ENCODE results near the gene CLEC18C.

The CLEC18C gene

DNA sequence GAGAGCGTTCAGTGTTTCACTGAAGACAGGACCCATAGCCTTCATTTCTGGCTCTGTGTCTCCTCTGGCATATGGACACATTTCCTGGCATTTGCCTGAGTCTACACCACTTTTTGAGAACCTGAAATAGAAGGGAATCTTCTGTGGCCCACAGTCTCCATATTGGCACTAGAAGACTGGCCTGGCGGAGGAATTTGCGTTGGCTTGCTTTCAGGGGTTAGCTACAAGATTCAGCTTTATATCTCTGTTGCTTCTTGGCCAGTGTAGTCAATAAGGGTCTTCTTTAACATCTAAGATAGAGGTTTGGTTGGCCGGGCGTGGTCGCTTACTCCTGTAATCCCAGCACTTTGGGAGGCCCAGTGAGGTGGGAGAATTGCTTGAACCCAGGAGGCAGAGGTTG is 12.8 kb upstream of the CLEC18C start:
- H3F3A ChIP-seq (ENCODE audit: insufficient read depth, low read length), result no peaks in the 10 kb centered on the region
- TF ChIP-seq, protein P1, sequence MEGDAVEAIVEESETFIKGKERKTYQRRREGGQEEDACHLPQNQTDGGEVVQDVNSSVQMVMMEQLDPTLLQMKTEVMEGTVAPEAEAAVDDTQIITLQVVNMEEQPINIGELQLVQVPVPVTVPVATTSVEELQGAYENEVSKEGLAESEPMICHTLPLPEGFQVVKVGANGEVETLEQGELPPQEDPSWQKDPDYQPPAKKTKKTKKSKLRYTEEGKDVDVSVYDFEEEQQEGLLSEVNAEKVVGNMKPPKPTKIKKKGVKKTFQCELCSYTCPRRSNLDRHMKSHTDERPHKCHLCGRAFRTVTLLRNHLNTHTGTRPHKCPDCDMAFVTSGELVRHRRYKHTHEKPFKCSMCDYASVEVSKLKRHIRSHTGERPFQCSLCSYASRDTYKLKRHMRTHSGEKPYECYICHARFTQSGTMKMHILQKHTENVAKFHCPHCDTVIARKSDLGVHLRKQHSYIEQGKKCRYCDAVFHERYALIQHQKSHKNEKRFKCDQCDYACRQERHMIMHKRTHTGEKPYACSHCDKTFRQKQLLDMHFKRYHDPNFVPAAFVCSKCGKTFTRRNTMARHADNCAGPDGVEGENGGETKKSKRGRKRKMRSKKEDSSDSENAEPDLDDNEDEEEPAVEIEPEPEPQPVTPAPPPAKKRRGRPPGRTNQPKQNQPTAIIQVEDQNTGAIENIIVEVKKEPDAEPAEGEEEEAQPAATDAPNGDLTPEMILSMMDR (IDR thresholded peaks at IDR 0.05; ENCODE audit: low read length), result no peak
- TF ChIP-seq EZH2 (optimal IDR thresholded peaks at IDR 0.05; ENCODE audit: low read depth, low read length) (no peak), EZH2phosphoT487 (IDR thresholded peaks at IDR 0.05; ENCODE audit: low read length) (no peak)
- H3K4me1 ChIP-seq (ENCODE audit: low read length), result no peaks in the 10 kb centered on the region
- H2AFZ ChIP-seq (ENCODE audit: low read length), result no peak overlapping the region
- H3K79me2 ChIP-seq (ENCODE audit: low read length), result no peaks in the 10 kb centered on the region
- no peaks in the 10 kb centered on the region for H3K36me3 ChIP-seq (replicated peaks; ENCODE audit: insufficient read depth, low read length)
- H3K27me3 ChIP-seq (replicated peaks; ENCODE audit: insufficient read depth, low read length), result no peaks in the 10 kb centered on the region
- H3K4me3 ChIP-seq (ENCODE audit: low read length), result no peak overlapping the region
- no peak overlapping the region for H3K4me2 ChIP-seq (ENCODE audit: low read depth, low read length)
- no peak overlapping the region for H3K27ac ChIP-seq (ENCODE audit: low read length)
- no peak overlapping the region for H3K9ac ChIP-seq (ENCODE audit: low read length)
- DNase-seq, result no peak
- no peaks in the 10 kb centered on the region for H3K9me3 ChIP-seq (replicated peaks; ENCODE audit: insufficient read depth, low read length)
- no peaks in the 10 kb centered on the region for H3K9me2 ChIP-seq (replicated peaks; ENCODE audit: insufficient read depth, low read length)
- H4K20me1 ChIP-seq (ENCODE audit: insufficient read depth, low read length), result no peaks in the 10 kb centered on the region

DNA sequence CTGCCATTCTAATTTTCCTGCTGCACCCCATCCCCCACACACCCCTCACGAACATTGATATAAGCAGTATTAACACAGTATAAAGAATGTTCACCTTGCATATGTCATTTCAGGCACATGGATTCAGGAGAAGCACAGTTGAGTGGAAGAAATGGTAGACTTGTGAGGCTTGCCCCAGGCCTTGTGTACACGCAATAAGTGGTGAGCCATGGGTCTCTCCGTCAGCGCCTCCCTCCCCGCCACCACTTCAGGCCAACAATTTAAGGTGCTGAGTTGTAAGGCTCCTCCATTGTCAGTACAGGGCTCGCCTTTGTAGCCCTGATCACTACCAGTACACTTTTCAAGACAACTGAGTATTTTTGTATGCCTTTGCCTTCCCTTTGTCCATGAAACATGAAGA is 12.2 kb upstream of the CLEC18C start:
- no peaks in the 10 kb centered on the region for H3K4me1 ChIP-seq (ENCODE audit: low read length)
- H3K9ac ChIP-seq (ENCODE audit: low read length), result no peak overlapping the region
- no peaks in the 10 kb centered on the region for H4K20me1 ChIP-seq (ENCODE audit: insufficient read depth, low read length)
- no peak overlapping the region for H2AFZ ChIP-seq (ENCODE audit: low read length)
- H3K27me3 ChIP-seq (replicated peaks; ENCODE audit: insufficient read depth, low read length), result no peaks in the 10 kb centered on the region
- no peaks in the 10 kb centered on the region for H3K9me3 ChIP-seq (replicated peaks; ENCODE audit: insufficient read depth, low read length)
- H3K36me3 ChIP-seq (replicated peaks; ENCODE audit: insufficient read depth, low read length), result no peaks in the 10 kb centered on the region
- no peak overlapping the region for H3K4me3 ChIP-seq (ENCODE audit: low read length)
- no peak overlapping the region for H3K4me2 ChIP-seq (ENCODE audit: low read depth, low read length)
- H3F3A ChIP-seq (ENCODE audit: insufficient read depth, low read length), result no peaks in the 10 kb centered on the region
- H3K27ac ChIP-seq (ENCODE audit: low read length), result no peak overlapping the region
- no peaks in the 10 kb centered on the region for H3K79me2 ChIP-seq (ENCODE audit: low read length)
- DNase-seq, result no peak
- H3K9me2 ChIP-seq (replicated peaks; ENCODE audit: insufficient read depth, low read length), result no peaks in the 10 kb centered on the region
- TF ChIP-seq EZH2 (optimal IDR thresholded peaks at IDR 0.05; ENCODE audit: low read depth, low read length), result no peak
- no peak for TF ChIP-seq EZH2phosphoT487 (IDR thresholded peaks at IDR 0.05; ENCODE audit: low read length)
- TF ChIP-seq, protein P1 (IDR thresholded peaks at IDR 0.05; ENCODE audit: low read length), result no peak

DNA sequence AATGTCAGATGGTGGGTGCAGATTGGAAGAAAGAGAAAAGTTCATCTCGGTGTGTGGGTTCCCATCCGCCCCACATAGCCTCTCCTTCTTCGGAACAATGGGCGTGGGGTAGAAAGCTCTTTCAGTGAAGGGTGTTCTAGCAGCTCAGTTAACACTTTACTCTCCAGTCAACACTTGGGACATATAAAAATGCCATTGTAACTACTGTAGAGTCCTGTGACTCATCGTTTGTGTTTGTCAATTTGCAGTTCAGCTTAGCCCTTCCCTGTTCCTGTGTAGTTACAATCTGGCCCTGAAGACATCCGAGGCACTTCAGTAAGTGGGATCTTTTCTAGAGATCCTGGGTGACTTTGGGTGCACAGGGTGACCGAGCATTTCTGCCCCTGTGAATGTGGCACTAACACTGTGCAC is 11.5 kb upstream of the CLEC18C start:
- Histone ChIP-seq H3K27ac (ENCODE audit: low read length) (no peak overlapping the region), H3K9me3 (replicated peaks; ENCODE audit: insufficient read depth, low read length) (no peaks in the 10 kb centered on the region), H2AFZ (ENCODE audit: low read length) (no peak overlapping the region), H3K36me3 (replicated peaks; ENCODE audit: insufficient read depth, low read length) (no peaks in the 10 kb centered on the region), H3K4me3 (ENCODE audit: low read length) (no peak overlapping the region), H3K79me2 (ENCODE audit: low read length) (no peaks in the 10 kb centered on the region), H3K4me2 (ENCODE audit: low read depth, low read length) (no peak overlapping the region), H3K9ac (ENCODE audit: low read length) (no peak overlapping the region), H3K9me2 (replicated peaks; ENCODE audit: insufficient read depth, low read length) (no peaks in the 10 kb centered on the region), H4K20me1 (ENCODE audit: insufficient read depth, low read length) (no peaks in the 10 kb centered on the region), H3F3A (ENCODE audit: insufficient read depth, low read length) (no peaks in the 10 kb centered on the region), H3K27me3 (replicated peaks; ENCODE audit: insufficient read depth, low read length) (no peaks in the 10 kb centered on the region), H3K4me1 (ENCODE audit: low read length) (no peaks in the 10 kb centered on the region)
- no peak for DNase-seq
- TF ChIP-seq EZH2 (optimal IDR thresholded peaks at IDR 0.05; ENCODE audit: low read depth, low read length) (no peak), EZH2phosphoT487 (IDR thresholded peaks at IDR 0.05; ENCODE audit: low read length) (no peak)
- TF ChIP-seq, protein P1 (IDR thresholded peaks at IDR 0.05; ENCODE audit: low read length), result no peak

Measured in MM.1S (cell line).